DOHH2 (cell line): Measurements from ENCODE around the gene CACNA1I.

Experiments
- H3F3A ChIP-seq: fragments of 200-600 bp; sonication (generic), shearing (Covaris generic); 2 replicates; pipeline ENCODE4 v1.6.0; 2016; ENCODE audit warnings: antibody characterized with exemption, mild to moderate bottlenecking; ENCODE audit not compliant: control insufficient read depth, insufficient read depth
- H3K27ac ChIP-seq: fragments of 200-600 bp; sonication (generic); 2 replicates; pipeline ENCODE4 v1.5.1; 2014; ENCODE audit warnings: low read depth, mild to moderate bottlenecking, low read length, moderate library complexity
- H3K27me3 ChIP-seq: fragments of 200-600 bp; sonication (generic); 2 replicates; pipeline ENCODE4 v1.6.1; 2014; ENCODE audit warnings: mild to moderate bottlenecking, low read length, mixed read lengths; ENCODE audit not compliant: control insufficient read depth
- H3K36me3 ChIP-seq: fragments of 200-600 bp; sonication (generic); 2 replicates; pipeline ENCODE4 v1.6.1; 2014; ENCODE audit warnings: mild to moderate bottlenecking, low read length, moderate library complexity, mixed read lengths; ENCODE audit not compliant: control insufficient read depth
- H3K4me1 ChIP-seq: fragments of 200-600 bp; sonication (generic); 2 replicates; pipeline ENCODE4 v1.6.1; 2014; ENCODE audit warnings: mild to moderate bottlenecking, low read length, mixed read lengths; ENCODE audit not compliant: control insufficient read depth
- H3K4me2 ChIP-seq: fragments of 200-600 bp; sonication (generic); 2 replicates; pipeline ENCODE4 v1.6.0; 2014; ENCODE audit warnings: mild to moderate bottlenecking, low read length, moderate library complexity
- H3K4me3 ChIP-seq: fragments of 200-600 bp; sonication (generic); 2 replicates; pipeline ENCODE4 v1.5.1; 2014; ENCODE audit warnings: mild to moderate bottlenecking, low read length, mixed read lengths
- H3K79me2 ChIP-seq: fragments of 200-600 bp; sonication (generic); 2 replicates; pipeline ENCODE4 v1.6.1; 2014; ENCODE audit warnings: mild to moderate bottlenecking, low read length, mixed read lengths; ENCODE audit not compliant: control insufficient read depth
- H3K9me2 ChIP-seq: fragments of 200-600 bp; sonication (generic); replicated peaks from 2 replicates; pipeline ENCODE4 v1.6.1; 2014; ENCODE audit warnings: mild to moderate bottlenecking, low read length, mixed read lengths; ENCODE audit not compliant: control insufficient read depth
- H3K9me3 ChIP-seq: fragments of 200-600 bp; sonication (generic); 2 replicates; pipeline ENCODE4 v1.6.1; 2014; ENCODE audit warnings: antibody characterized with exemption, low read length, mixed read lengths; ENCODE audit not compliant: control insufficient read depth, insufficient read depth
- H4K20me1 ChIP-seq: fragments of 200-600 bp; sonication (generic); 2 replicates; pipeline ENCODE4 v1.6.0; 2014; ENCODE audit warnings: low read depth, mild to moderate bottlenecking, antibody characterized with exemption, low read length, moderate library complexity; ENCODE audit not compliant: control insufficient read depth, insufficient read depth
- EZH2phosphoT487 ChIP-seq: fragments of 200-600 bp; sonication (generic); IDR thresholded peaks from 2 replicates; pipeline ENCODE4 v1.6.1; 2017; ENCODE audit warnings: borderline replicate concordance, mild to moderate bottlenecking, antibody characterized with exemption, low read length, moderate library complexity, mixed read lengths
- TF ChIP-seq, protein P1 (sequence below): fragments of 200-600 bp; sonication (generic); IDR thresholded peaks from one replicate; pipeline ENCODE4 v1.5.1; 2014; ENCODE audit warnings: antibody characterized with exemption, mild to moderate bottlenecking, low read depth, low read length; ENCODE audit not compliant: poor library complexity, severe bottlenecking

CACNA1I gene

DNA sequence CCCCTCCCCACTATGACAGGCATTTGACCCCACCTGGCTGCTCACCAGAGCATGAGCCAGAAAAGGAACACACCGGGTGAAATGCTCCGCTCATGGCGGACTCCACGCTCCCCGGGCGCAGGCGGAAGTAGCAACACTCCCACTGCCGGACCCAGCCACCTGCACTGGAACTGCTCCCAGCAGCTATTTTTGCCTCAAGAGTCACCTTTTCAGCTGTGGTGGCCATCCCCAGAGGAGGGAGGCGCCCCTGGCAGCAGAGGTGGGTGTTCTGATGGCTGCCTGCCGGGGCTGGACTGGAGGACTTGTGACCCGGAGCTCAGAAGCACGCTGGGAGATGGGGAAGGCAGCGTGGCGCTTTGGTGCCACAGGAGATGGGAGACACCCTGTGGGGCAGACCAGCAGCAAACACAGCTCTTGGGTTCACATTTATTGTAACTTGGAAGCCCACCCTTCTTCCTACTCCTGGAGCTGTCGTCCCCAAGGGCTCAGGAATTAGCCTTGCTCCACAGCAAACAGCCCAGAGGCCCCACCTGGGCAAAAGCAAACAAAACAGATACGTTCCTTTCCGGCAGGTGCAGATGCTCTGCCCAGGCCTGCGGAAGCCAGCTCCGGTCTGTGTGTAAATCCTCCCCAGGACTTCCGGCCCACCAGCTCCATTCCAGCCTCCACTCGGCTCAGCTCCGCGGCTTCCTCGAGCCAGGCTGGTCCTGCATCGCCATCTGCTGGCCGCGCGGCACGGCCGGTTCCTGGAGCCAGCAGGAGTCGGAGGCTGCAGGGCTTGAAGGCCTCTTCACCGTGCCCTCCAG, 41.7 kb upstream of the CACNA1I start:
- peak overlapping the region; percentile 90 for H3K4me3 ChIP-seq
- peaks cover 56% of the 10 kb centered on the region for H3F3A ChIP-seq
- no peaks in the 10 kb centered on the region for H3K27me3 ChIP-seq
- H3K27ac ChIP-seq: peak overlapping the region; percentile 99
- H3K4me1 ChIP-seq: peaks cover 81% of the 10 kb centered on the region
- peak overlapping the region; percentile 98 for H3K4me2 ChIP-seq
- H3K9me2 ChIP-seq: no peaks in the 10 kb centered on the region
- H3K79me2 ChIP-seq: peaks cover 64% of the 10 kb centered on the region
- 0 out of 2 replicates have a peak, but pooled peaks cover 4% of the 10 kb centered on the region for H4K20me1 ChIP-seq
- H3K36me3 ChIP-seq: peaks cover 76% of the 10 kb centered on the region
- H3K9me3 ChIP-seq: no peaks in the 10 kb centered on the region
- TF ChIP-seq EZH2phosphoT487: no peak
- TF ChIP-seq, protein P1, sequence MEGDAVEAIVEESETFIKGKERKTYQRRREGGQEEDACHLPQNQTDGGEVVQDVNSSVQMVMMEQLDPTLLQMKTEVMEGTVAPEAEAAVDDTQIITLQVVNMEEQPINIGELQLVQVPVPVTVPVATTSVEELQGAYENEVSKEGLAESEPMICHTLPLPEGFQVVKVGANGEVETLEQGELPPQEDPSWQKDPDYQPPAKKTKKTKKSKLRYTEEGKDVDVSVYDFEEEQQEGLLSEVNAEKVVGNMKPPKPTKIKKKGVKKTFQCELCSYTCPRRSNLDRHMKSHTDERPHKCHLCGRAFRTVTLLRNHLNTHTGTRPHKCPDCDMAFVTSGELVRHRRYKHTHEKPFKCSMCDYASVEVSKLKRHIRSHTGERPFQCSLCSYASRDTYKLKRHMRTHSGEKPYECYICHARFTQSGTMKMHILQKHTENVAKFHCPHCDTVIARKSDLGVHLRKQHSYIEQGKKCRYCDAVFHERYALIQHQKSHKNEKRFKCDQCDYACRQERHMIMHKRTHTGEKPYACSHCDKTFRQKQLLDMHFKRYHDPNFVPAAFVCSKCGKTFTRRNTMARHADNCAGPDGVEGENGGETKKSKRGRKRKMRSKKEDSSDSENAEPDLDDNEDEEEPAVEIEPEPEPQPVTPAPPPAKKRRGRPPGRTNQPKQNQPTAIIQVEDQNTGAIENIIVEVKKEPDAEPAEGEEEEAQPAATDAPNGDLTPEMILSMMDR: peak; percentile 96

DNA sequence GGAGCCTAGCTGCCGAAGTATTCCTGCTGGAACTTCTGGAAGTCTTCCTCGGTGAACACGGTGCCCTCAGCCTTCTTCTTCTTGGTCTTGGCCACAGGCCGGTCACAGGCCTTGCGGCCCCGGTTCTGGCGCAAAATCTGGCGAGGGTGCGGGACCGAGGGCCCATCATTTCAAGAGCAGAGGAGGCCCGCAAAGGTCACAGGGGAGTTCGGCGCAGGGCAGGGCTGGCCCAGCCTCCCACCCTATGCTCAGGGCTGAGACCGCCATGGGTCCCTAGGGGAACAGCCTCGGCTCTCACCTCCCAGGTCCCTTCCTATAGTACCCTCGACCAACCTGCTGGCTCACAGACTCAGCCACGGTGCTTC, 41.1 kb upstream of the CACNA1I start:
- Histone ChIP-seq H3K36me3 (peaks cover 71% of the 10 kb centered on the region), H3K4me3 (peak overlapping the region; percentile 90), H4K20me1 (0 out of 2 replicates have a peak, but pooled peaks cover 4% of the 10 kb centered on the region), H3K9me3 (no peaks in the 10 kb centered on the region), H3K4me1 (peaks cover 78% of the 10 kb centered on the region), H3K9me2 (no peaks in the 10 kb centered on the region), H3K79me2 (peaks cover 59% of the 10 kb centered on the region), H3K27ac (peak overlapping the region; percentile 99), H3K4me2 (peak overlapping the region; percentile 98), H3F3A (peaks cover 51% of the 10 kb centered on the region), H3K27me3 (no peaks in the 10 kb centered on the region)
- TF ChIP-seq EZH2phosphoT487: no peak
- TF ChIP-seq, protein P1: peak; percentile 1

- H3K4me1 ChIP-seq: peaks cover 78% of the 10 kb centered on the region
- TF ChIP-seq EZH2phosphoT487: no peak
- TF ChIP-seq, protein P1: no peak
- H3F3A ChIP-seq: peaks cover 44% of the 10 kb centered on the region
- H3K27me3 ChIP-seq: no peaks in the 10 kb centered on the region
- H3K79me2 ChIP-seq: peaks cover 53% of the 10 kb centered on the region
- peak overlapping the region; percentile 98 for H3K4me2 ChIP-seq
- H3K9me2 ChIP-seq: no peaks in the 10 kb centered on the region
- H3K36me3 ChIP-seq: peaks cover 64% of the 10 kb centered on the region
- no peaks in the 10 kb centered on the region for H3K9me3 ChIP-seq
- no peaks in the 10 kb centered on the region for H4K20me1 ChIP-seq
- H3K27ac ChIP-seq: peak overlapping the region; percentile 99
- peak overlapping the region; percentile 90 for H3K4me3 ChIP-seq
Measured at GRCh38 chr22:39530116-39530515, 40.4 kb upstream of the CACNA1I start.
